CD8-positive, alpha-beta memory T cell (primary cell): Measurements from ENCODE around the gene PFKFB3. TPM values are rescaled to one million over a fixed set of nuclear protein-coding genes. Genes with fewer than 3 reads are reported as not detected.
"Not testable (repeated sequence)": the region's sequence is repeated elsewhere in the genome, so short reads cannot be mapped to it uniquely, and the experiment has no call there.

Source experiments
- CTCF ChIA-PET: fragments of 350-600 bp; sonication (Branson Sonifier 250); formaldehyde crosslinking; loops from one replicate; lab custom pipeline; 2021; ENCODE audit warnings: antibody characterized with exemption; lab: Charles Lee
- POLR2A ChIA-PET: fragments of 350-600 bp; sonication (Branson Sonifier 250); formaldehyde crosslinking; loops from one replicate; lab custom pipeline; 2021; ENCODE audit warnings: antibody characterized with exemption; lab: Charles Lee
- DNase-seq, 5 donors: peaks; one replicate each; pipeline versions ENCODE4 v3.0.0 to v3.0.0-alpha.2; 2020 to 2022; ENCODE audit warnings: mixed read lengths in 1 of 5
- H3K27ac ChIP-seq: one replicate; pipeline ENCODE4 v1.7.0; 2013; ENCODE audit warnings: low read depth, mild to moderate bottlenecking, low read length, moderate library complexity
- H3K27me3 ChIP-seq: 2 replicates; pipeline ENCODE4 v1.7.0; 2013; ENCODE audit warnings: low read length, mild to moderate bottlenecking; ENCODE audit not compliant: insufficient read depth, poor library complexity, severe bottlenecking
- H3K36me3 ChIP-seq: 2 replicates; pipeline ENCODE4 v1.7.0; 2013; ENCODE audit warnings: mild to moderate bottlenecking, low read length, moderate library complexity; ENCODE audit not compliant: insufficient read depth
- H3K4me1 ChIP-seq: 2 replicates; pipeline ENCODE4 v1.7.0; 2013; ENCODE audit warnings: mild to moderate bottlenecking, low read length, moderate library complexity; ENCODE audit not compliant: insufficient read depth
- H3K4me3 ChIP-seq: 2 replicates; pipeline ENCODE4 v1.7.0; 2013; ENCODE audit warnings: mild to moderate bottlenecking, low read length
- H3K9me3 ChIP-seq: 2 replicates; pipeline ENCODE4 v1.7.0; 2013; ENCODE audit warnings: mild to moderate bottlenecking, low read length
- H3K27ac Mint-ChIP-seq, 8 donors: one replicate each; pipeline ENCODE4 v1.8.0; 2020 to 2021; ENCODE audit warnings: mixed read lengths in 8 of 8, mild to moderate bottlenecking in 6 of 8, inconsistent platforms in 3 of 8, moderate library complexity in 3 of 8
- H3K27me3 Mint-ChIP-seq, 2 donors: one replicate each; pipeline ENCODE4 v1.8.0; 2020 to 2021; ENCODE audit warnings: mixed read lengths in 2 of 2, mild to moderate bottlenecking in 1 of 2, moderate library complexity in 1 of 2
- H3K36me3 Mint-ChIP-seq, 3 donors: one replicate each; pipeline ENCODE4 v1.8.0; 2020 to 2021; ENCODE audit warnings: mixed read lengths in 3 of 3, inconsistent platforms in 1 of 3, mild to moderate bottlenecking in 1 of 3
- H3K4me1 Mint-ChIP-seq, 3 donors: one replicate each; pipeline ENCODE4 v1.8.0; 2020 to 2021; ENCODE audit warnings: mixed read lengths in 3 of 3, inconsistent platforms in 1 of 3, mild to moderate bottlenecking in 1 of 3
- H3K4me3 Mint-ChIP-seq, 7 donors: one replicate each; pipeline ENCODE4 v1.8.0; 2020 to 2021; ENCODE audit warnings: mixed read lengths in 7 of 7, mild to moderate bottlenecking in 6 of 7, moderate library complexity in 4 of 7, inconsistent platforms in 2 of 7
- H3K9me3 Mint-ChIP-seq, 5 donors: one replicate each; pipeline ENCODE4 v1.8.0; 2020 to 2022; ENCODE audit warnings: mixed read lengths in 5 of 5, mild to moderate bottlenecking in 3 of 5, moderate library complexity in 2 of 5, inconsistent platforms in 1 of 5
- polyA plus RNA-seq: library from polyadenylated mRNA; unstranded; fragments of 300-500 nt; fragmentation: Illumina TruSeq; gene quantifications from one replicate; pipeline ENCODE4 v1.2.3, GENCODE V29; 2021
- total RNA-seq, 2 experiments: library from RNA; stranded (reverse); gene quantifications; one replicate each; pipeline ENCODE4 v1.2.3, GENCODE V29; 2021

The PFKFB3 gene
- total and polyA plus RNA-seq, 3 experiments from 2014 or later: 7.4 to 60.1 (median 53.6) TPM

GRCh38 chr10:6242089-6242488 lies 39.4 kb downstream of the PFKFB3 start:
- ChIA-PET CTCF (no interaction called here), POLR2A (no interaction called here)
- H3K27ac Mint-ChIP-seq: peak overlapping the region in 2 of 8 donors; percentile 35 to 75
- peaks cover 0 to 2% of the 10 kb centered on the region in 2 donors for H3K27me3 Mint-ChIP-seq
- no peaks in the 10 kb centered on the region for H3K9me3 ChIP-seq
- H3K4me1 Mint-ChIP-seq: peaks cover 8 to 24% (median 9%) of the 10 kb centered on the region in 3 donors
- peaks cover 2 to 15% (median 3%) of the 10 kb centered on the region in 3 donors for H3K36me3 Mint-ChIP-seq
- H3K36me3 ChIP-seq: no peaks in the 10 kb centered on the region
- H3K27me3 ChIP-seq: no peaks in the 10 kb centered on the region
- H3K9me3 Mint-ChIP-seq: no peaks in the 10 kb centered on the region
- no peak for DNase-seq
- H3K27ac ChIP-seq: no peak overlapping the region
- no peaks in the 10 kb centered on the region for H3K4me1 ChIP-seq
- H3K4me3 Mint-ChIP-seq: no peak overlapping the region
- H3K4me3 ChIP-seq: no peak overlapping the region

- Histone ChIP-seq H3K36me3 (no peaks in the 10 kb centered on the region), H3K4me1 (no peaks in the 10 kb centered on the region), H3K9me3 (no peaks in the 10 kb centered on the region), H3K27ac (no peak overlapping the region), H3K4me3 (no peak overlapping the region), H3K27me3 (no peaks in the 10 kb centered on the region)
- H3K27ac Mint-ChIP-seq: no peak overlapping the region
- H3K4me3 Mint-ChIP-seq: no peak overlapping the region
- POLR2A ChIA-PET: interaction anchor here (0.6 kb wide), 1 partner anchor 9 kb away, joined by 3 read pairs; no protein-coding TSS in a partner anchor
- H3K27me3 Mint-ChIP-seq: peaks cover 0 to 2% of the 10 kb centered on the region in 2 donors
- no peak for DNase-seq
- H3K36me3 Mint-ChIP-seq: peaks cover 2 to 14% (median 3%) of the 10 kb centered on the region in 3 donors
- H3K9me3 Mint-ChIP-seq: no peaks in the 10 kb centered on the region
- H3K4me1 Mint-ChIP-seq: peaks cover 0 to 9% (median 0%) of the 10 kb centered on the region in 3 donors
- CTCF ChIA-PET: interaction anchor here (1.2 to 1.4 kb wide), 2 partner anchors 10 to 42 kb away, joined by 3 to 4 read pairs; partner anchors contain the start of gene PFKFB3
These were observed 41.8 kb downstream of the PFKFB3 start for GRCh38 chr10:6244510-6244909.

DNA sequence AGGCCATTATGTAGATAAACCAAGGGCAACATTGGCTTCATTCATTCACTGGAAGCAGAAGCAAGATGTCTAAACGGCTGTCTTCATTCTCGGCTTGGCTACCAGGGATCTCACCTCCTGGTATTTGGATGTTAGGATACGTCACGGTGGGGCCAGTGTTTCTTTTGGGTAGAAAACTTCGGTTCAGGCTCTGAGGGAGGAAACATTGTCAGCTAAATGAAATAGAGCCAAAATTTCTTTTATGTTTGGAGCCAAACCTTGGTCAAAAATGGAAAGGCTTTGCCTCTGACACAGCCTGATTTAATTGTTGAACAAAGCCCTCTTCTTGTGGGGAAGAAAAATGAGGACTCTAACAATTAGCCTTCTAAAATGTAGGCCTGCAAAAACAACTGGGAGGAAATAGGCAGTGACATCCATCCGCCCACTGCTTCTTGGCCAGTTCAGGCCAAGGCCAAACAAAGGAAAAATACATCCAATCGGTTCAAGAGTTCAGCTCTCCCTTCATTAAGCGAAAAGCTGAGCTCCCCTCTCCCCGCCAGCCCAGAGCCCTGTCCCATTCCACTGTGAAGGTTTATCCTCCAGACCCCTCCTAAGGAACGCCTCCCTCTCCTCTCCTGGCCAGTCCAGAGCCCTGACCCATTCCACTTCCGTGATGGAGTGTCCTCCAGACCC lies 44.4 kb downstream of the PFKFB3 start:
- H3K4me3 Mint-ChIP-seq: no peak overlapping the region
- Histone ChIP-seq H3K36me3 (no peaks in the 10 kb centered on the region), H3K4me1 (no peaks in the 10 kb centered on the region), H3K4me3 (no peak overlapping the region), H3K9me3 (no peaks in the 10 kb centered on the region), H3K27me3 (no peaks in the 10 kb centered on the region), H3K27ac (no peak overlapping the region)
- ChIA-PET POLR2A (interaction anchor here (0.5 to 0.7 kb wide), 2 partner anchors 23 to 101 kb away, joined by 3 read pairs; no protein-coding TSS in a partner anchor), CTCF (interaction anchor here (1.0 to 1.4 kb wide), 2 partner anchors 10 to 44 kb away, joined by 3 read pairs; no protein-coding TSS in a partner anchor)
- H3K27ac Mint-ChIP-seq: no peak overlapping the region
- no peaks in the 10 kb centered on the region for H3K4me1 Mint-ChIP-seq
- no peaks in the 10 kb centered on the region for H3K9me3 Mint-ChIP-seq
- DNase-seq: no peak
- H3K36me3 Mint-ChIP-seq: peaks cover 0 to 4% (median 2%) of the 10 kb centered on the region in 3 donors
- H3K27me3 Mint-ChIP-seq: peaks cover 0 to 2% of the 10 kb centered on the region in 2 donors

DNA sequence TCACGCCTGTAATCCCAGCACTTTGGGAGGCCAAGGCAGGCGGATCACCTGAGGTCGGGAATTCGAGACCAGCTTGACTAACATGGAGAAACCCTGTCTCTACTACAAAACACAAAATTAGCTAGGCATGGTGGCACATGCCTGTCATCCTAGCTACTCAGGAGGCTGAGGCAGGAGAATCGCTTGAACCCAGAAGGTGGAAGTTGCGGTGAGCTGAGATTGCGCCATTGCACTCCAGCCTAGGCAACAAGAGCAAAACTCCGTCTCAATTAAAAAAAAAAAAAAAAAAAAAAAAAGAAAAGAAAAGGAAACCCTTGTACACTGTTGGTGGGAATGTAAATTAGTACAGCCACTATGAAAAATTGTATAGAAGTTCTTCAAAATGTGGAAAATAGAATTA lies 46.2 kb downstream of the PFKFB3 start:
- H3K4me1 ChIP-seq, H3K4me3 Mint-ChIP-seq, H3K27ac Mint-ChIP-seq, H3K27me3 ChIP-seq, H3K36me3 Mint-ChIP-seq, H3K4me3 ChIP-seq, H3K9me3 ChIP-seq, H3K4me1 Mint-ChIP-seq, H3K36me3 ChIP-seq, DNase-seq, POLR2A ChIA-PET, H3K27me3 Mint-ChIP-seq, H3K27ac ChIP-seq, H3K9me3 Mint-ChIP-seq: not testable (repeated sequence)
- CTCF ChIA-PET: interaction anchor here (1.1 kb wide), 1 partner anchor 26 kb away, joined by 4 read pairs; no protein-coding TSS in a partner anchor

- no peaks in the 10 kb centered on the region for H3K36me3 ChIP-seq
- H3K9me3 ChIP-seq: no peaks in the 10 kb centered on the region
- Mint-ChIP-seq H3K36me3 (no peaks in the 10 kb centered on the region), H3K27me3 (peaks cover 0 to 2% of the 10 kb centered on the region in 2 donors), H3K4me1 (no peaks in the 10 kb centered on the region), H3K9me3 (no peaks in the 10 kb centered on the region), H3K27ac (peak overlapping the region in 1 of 8 donors; percentile 4), H3K4me3 (no peak overlapping the region)
- POLR2A ChIA-PET: no interaction called here
- H3K27me3 ChIP-seq: no peaks in the 10 kb centered on the region
- CTCF ChIA-PET: interaction anchor here (1.1 kb wide), 1 partner anchor 26 kb away, joined by 4 read pairs; no protein-coding TSS in a partner anchor
- H3K27ac ChIP-seq: no peak overlapping the region
- H3K4me1 ChIP-seq: no peaks in the 10 kb centered on the region
- no peak for DNase-seq
- no peak overlapping the region for H3K4me3 ChIP-seq
These were observed 47.0 kb downstream of the PFKFB3 start for GRCh38 chr10:6249698-6250097.

DNA sequence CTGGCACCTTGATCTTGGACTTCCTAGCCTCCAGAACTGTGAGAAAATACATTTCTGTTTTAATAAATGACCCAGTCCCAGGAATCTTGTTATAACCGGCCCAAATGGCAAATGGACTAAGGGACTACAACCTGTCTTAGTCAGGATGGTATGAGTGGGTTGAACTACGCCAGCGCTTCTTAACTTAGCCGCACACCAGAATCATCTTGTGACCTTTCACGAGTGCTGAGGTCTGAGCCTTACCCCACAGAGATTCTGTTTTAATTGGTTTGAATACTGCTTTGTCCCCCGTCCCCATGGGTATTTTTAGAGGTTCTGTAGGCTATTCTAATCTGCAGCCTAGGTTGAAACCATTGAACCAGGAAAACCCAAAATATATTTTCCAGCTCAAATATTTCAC lies 48.0 kb downstream of the PFKFB3 start:
- Mint-ChIP-seq H3K27me3 (peaks cover 0 to 2% of the 10 kb centered on the region in 2 donors), H3K4me3 (no peak overlapping the region), H3K9me3 (no peaks in the 10 kb centered on the region), H3K27ac (peak overlapping the region in 1 of 8 donors; percentile 74), H3K4me1 (no peaks in the 10 kb centered on the region), H3K36me3 (peaks cover 0 to 3% (median 0%) of the 10 kb centered on the region in 3 donors)
- Histone ChIP-seq H3K27ac (no peak overlapping the region), H3K36me3 (no peaks in the 10 kb centered on the region), H3K9me3 (no peaks in the 10 kb centered on the region), H3K27me3 (no peaks in the 10 kb centered on the region), H3K4me1 (no peaks in the 10 kb centered on the region), H3K4me3 (no peak overlapping the region)
- ChIA-PET CTCF (no interaction called here), POLR2A (no interaction called here)
- no peak for DNase-seq

GRCh38 chr10:6254201-6254600 lies 51.5 kb downstream of the PFKFB3 start:
- Mint-ChIP-seq H3K4me3 (no peak overlapping the region), H3K27ac (peak overlapping the region in 3 of 8 donors; percentile 35 to 79 (median 51)), H3K27me3 (no peaks in the 10 kb centered on the region), H3K9me3 (peaks cover 0 to under 1% (median 0%) of the 10 kb centered on the region in 5 donors), H3K4me1 (no peaks in the 10 kb centered on the region), H3K36me3 (peaks cover 1 to 11% (median 3%) of the 10 kb centered on the region in 3 donors)
- Histone ChIP-seq H3K27ac (no peak overlapping the region), H3K4me1 (no peaks in the 10 kb centered on the region), H3K4me3 (no peak overlapping the region), H3K9me3 (no peaks in the 10 kb centered on the region), H3K36me3 (no peaks in the 10 kb centered on the region), H3K27me3 (no peaks in the 10 kb centered on the region)
- DNase-seq: no peak
- POLR2A ChIA-PET: no interaction called here
- CTCF ChIA-PET: interaction anchor here (1.0 kb wide), 2 partner anchors 9 to 148 kb away, joined by 4 to 5 read pairs; no protein-coding TSS in a partner anchor

DNA sequence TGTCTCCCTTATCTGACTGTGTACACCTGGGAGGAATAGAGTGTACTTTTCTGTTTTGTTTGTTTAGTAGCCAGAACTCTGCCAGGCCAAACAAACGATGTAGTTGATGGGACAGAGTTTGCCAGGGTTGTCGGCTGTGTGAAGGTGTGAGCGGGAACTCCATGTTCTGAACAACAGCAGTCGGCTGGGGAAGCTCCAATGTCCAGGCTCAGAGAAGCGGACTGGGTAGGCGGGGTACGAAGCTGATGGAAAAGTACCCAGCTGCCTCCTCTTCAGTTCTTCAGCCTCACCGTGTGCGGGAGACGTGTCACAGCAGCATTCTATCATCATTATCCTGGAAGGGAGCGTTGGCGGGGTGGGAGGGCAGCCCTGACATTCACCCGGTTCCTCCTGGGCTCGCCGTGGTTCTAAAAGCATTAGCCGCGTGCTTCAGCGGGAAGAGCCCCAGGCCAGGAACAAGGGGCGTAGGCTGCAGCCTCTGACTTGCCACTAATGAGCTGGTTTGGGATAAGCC lies 52.9 kb downstream of the PFKFB3 start:
- peaks cover 0 to 3% of the 10 kb centered on the region in 2 donors for H3K27me3 Mint-ChIP-seq
- peaks cover 3 to 20% (median 3%) of the 10 kb centered on the region in 3 donors for H3K36me3 Mint-ChIP-seq
- Histone ChIP-seq H3K36me3 (no peaks in the 10 kb centered on the region), H3K27ac (no peak overlapping the region), H3K4me1 (no peaks in the 10 kb centered on the region), H3K27me3 (no peaks in the 10 kb centered on the region), H3K9me3 (no peaks in the 10 kb centered on the region), H3K4me3 (no peak overlapping the region)
- no peaks in the 10 kb centered on the region for H3K4me1 Mint-ChIP-seq
- CTCF ChIA-PET: no interaction called here
- POLR2A ChIA-PET: no interaction called here
- H3K27ac Mint-ChIP-seq: no peak overlapping the region
- H3K4me3 Mint-ChIP-seq: no peak overlapping the region
- H3K9me3 Mint-ChIP-seq: peaks cover 0 to 1% (median 0%) of the 10 kb centered on the region in 5 donors
- no peak for DNase-seq
